IMR-90 (cell line): ENCODE measurements around the gene TEX35. TPM values are rescaled to one million over a fixed set of nuclear protein-coding genes. Genes with fewer than 3 reads are reported as not detected.

Experiments
- ATAC-seq: fragments of 200-7000 bp; cut with Tn5 transposase; 2 replicates; pipeline ENCODE4 v1.9.1; 2020; ENCODE audit warnings: low read depth, mild to moderate bottlenecking, moderate library complexity
- BruUV-seq: library from RNA; stranded (reverse); fragments of 400-500 nt; replicated peaks from 2 replicates; lab custom pipeline; 2021; lab: Mats Ljungman, UMichigan
- CTCF ChIA-PET: fragments of 300-600 bp; formaldehyde crosslinking; extraction: SDS; loops from one replicate; lab custom pipeline; 2021; ENCODE audit warnings: antibody characterized with exemption; lab: Yijun Ruan, JAX
- POLR2A ChIA-PET: fragments of 300-600 bp; sonication (Branson Sonifier 250); formaldehyde crosslinking; loops from one replicate; lab custom pipeline; 2022; ENCODE audit warnings: antibody characterized with exemption; ENCODE audit not compliant: unreplicated experiment; lab: Charles Lee
- DNase-seq: peaks from one replicate; pipeline ENCODE4 v3.0.0; 2013
- H2AFZ ChIP-seq: replicated peaks from 2 replicates; pipeline ENCODE3; 2013; ENCODE audit warnings: low read length, mild to moderate bottlenecking; ENCODE audit not compliant: poor library complexity
- H2AK5ac ChIP-seq: 2 replicates; pipeline ENCODE4 v1.6.1; 2013; ENCODE audit warnings: low read depth, low read length, inconsistent platforms
- H2AK9ac ChIP-seq: replicated peaks from 2 replicates; pipeline ENCODE3; 2013; ENCODE audit warnings: mild to moderate bottlenecking, low read depth, low read length, moderate library complexity; ENCODE audit not compliant: poor library complexity
- H2BK120ac ChIP-seq: 2 replicates; pipeline ENCODE4 v1.6.1; 2013; ENCODE audit warnings: low read depth, low read length, inconsistent platforms
- H2BK15ac ChIP-seq: 3 replicates; pipeline ENCODE4 v1.6.1; 2013; ENCODE audit warnings: low read depth, low read length, inconsistent platforms
- H2BK20ac ChIP-seq: 2 replicates; pipeline ENCODE4 v1.6.1; 2013; ENCODE audit warnings: low read depth, mild to moderate bottlenecking, inconsistent platforms, low read length, moderate library complexity
- H2BK5ac ChIP-seq: 2 replicates; pipeline ENCODE4 v1.6.1; 2013; ENCODE audit warnings: mild to moderate bottlenecking, low read depth, low read length, inconsistent platforms; ENCODE audit not compliant: poor library complexity, severe bottlenecking
- H3K14ac ChIP-seq: replicated peaks from 2 replicates; pipeline ENCODE4 v1.6.1; 2013; ENCODE audit warnings: low read depth, low read length, inconsistent platforms
- H3K18ac ChIP-seq: 2 replicates; pipeline ENCODE4 v1.6.1; 2013; ENCODE audit warnings: low read depth, low read length, control low read depth
- H3K23ac ChIP-seq: 2 replicates; pipeline ENCODE4 v1.6.1; 2013; ENCODE audit warnings: low read depth, low read length, inconsistent platforms
- H3K27ac ChIP-seq: 2 replicates; pipeline ENCODE4 v1.5.1; 2013; ENCODE audit warnings: mild to moderate bottlenecking, control low read depth, low read length; ENCODE audit not compliant: insufficient read depth
- H3K27me3 ChIP-seq: 2 replicates; pipeline ENCODE4 v1.6.1; 2013; ENCODE audit warnings: low read length; ENCODE audit not compliant: control insufficient read depth, insufficient read depth
- H3K36me3 ChIP-seq: 2 replicates; pipeline ENCODE4 v1.6.1; 2013; ENCODE audit warnings: low read length, mixed read lengths; ENCODE audit not compliant: control insufficient read depth, insufficient read depth
- H3K4ac ChIP-seq: 2 replicates; pipeline ENCODE4 v1.6.1; 2013; ENCODE audit warnings: low read depth, low read length, inconsistent platforms
- H3K4me1 ChIP-seq: 2 replicates; pipeline ENCODE4 v1.6.1; 2013; ENCODE audit warnings: low read length, mixed read lengths; ENCODE audit not compliant: control insufficient read depth, insufficient read depth
- H3K4me2 ChIP-seq: 2 replicates; pipeline ENCODE4 v1.6.1; 2013; ENCODE audit warnings: low read depth, mild to moderate bottlenecking, control low read depth, low read length, moderate library complexity
- H3K4me3 ChIP-seq: 2 replicates; pipeline ENCODE4 v1.5.1; 2013; ENCODE audit warnings: low read depth, mild to moderate bottlenecking, control low read depth, low read length, moderate library complexity; ENCODE audit not compliant: insufficient read depth
- H3K56ac ChIP-seq: 2 replicates; pipeline ENCODE4 v1.6.1; 2013; ENCODE audit warnings: low read length, inconsistent platforms; ENCODE audit not compliant: insufficient read depth; ENCODE audit errors: extremely low read depth
- H3K79me1 ChIP-seq, 2 experiments: 2 replicates each; pipeline ENCODE4 v1.6.1; 2013; ENCODE audit warnings: low read length in 2 of 2, inconsistent platforms in 1 of 2, low read depth in 1 of 2
- H3K9ac ChIP-seq: 2 replicates; pipeline ENCODE4 v1.6.1; 2013; ENCODE audit warnings: low read depth, low read length, control low read depth
- H3K9me1 ChIP-seq: 2 replicates; pipeline ENCODE4 v1.6.1; 2013; ENCODE audit warnings: low read length, inconsistent platforms; ENCODE audit not compliant: insufficient read depth
- H3K9me3 ChIP-seq: 2 replicates; pipeline ENCODE4 v1.6.1; 2013; ENCODE audit warnings: low read length; ENCODE audit not compliant: control insufficient read depth, insufficient read depth
- H4K20me1 ChIP-seq: 2 replicates; pipeline ENCODE4 v1.6.1; 2013; ENCODE audit warnings: low read length, inconsistent platforms; ENCODE audit not compliant: insufficient read depth
- H4K5ac ChIP-seq: 2 replicates; pipeline ENCODE4 v1.6.1; 2013; ENCODE audit warnings: mild to moderate bottlenecking, low read depth, low read length, control low read depth
- H4K8ac ChIP-seq, 2 experiments: 2 replicates each; pipeline ENCODE4 v1.6.1; 2013; ENCODE audit warnings: low read depth in 2 of 2, low read length in 2 of 2, control low read depth in 1 of 2, inconsistent platforms in 1 of 2
- H4K91ac ChIP-seq: 2 replicates; pipeline ENCODE4 v1.6.1; 2013; ENCODE audit warnings: low read depth, low read length, inconsistent platforms; ENCODE audit not compliant: insufficient read depth
- BHLHE40 ChIP-seq: fragments of 150-350 bp; IDR thresholded peaks from 2 replicates; pipeline ENCODE4 v1.6.1; 2016; ENCODE audit warnings: mild to moderate bottlenecking, low read depth, low read length
- CEBPB ChIP-seq: IDR thresholded peaks from 2 replicates; pipeline ENCODE4 v1.6.1; 2012; ENCODE audit warnings: low read depth, low read length, improper control_type of control experiment
- CHD1 ChIP-seq: IDR thresholded peaks from 2 replicates; pipeline ENCODE4 v1.6.1; 2012; ENCODE audit warnings: low read depth, low read length, improper control_type of control experiment
- CTCF ChIP-seq: conservative IDR thresholded peaks from 2 replicates; pipeline ENCODE4 v1.5.1; 2012; ENCODE audit warnings: mild to moderate bottlenecking, low read depth, low read length, improper control_type of control experiment
- ELK1 ChIP-seq: fragments of 150-350 bp; IDR thresholded peaks from 2 replicates; pipeline ENCODE4 v1.6.1; 2016; ENCODE audit warnings: low read depth, mild to moderate bottlenecking, low read length, moderate library complexity, borderline replicate concordance
- FOS ChIP-seq: fragments of 150-350 bp; IDR thresholded peaks from 2 replicates; pipeline ENCODE4 v1.6.1; 2016; ENCODE audit warnings: low read depth, low read length
- MAFK ChIP-seq: IDR thresholded peaks from 2 replicates; pipeline ENCODE4 v1.6.1; 2012; ENCODE audit warnings: low read depth, low read length, improper control_type of control experiment
- MAZ ChIP-seq: IDR thresholded peaks from 2 replicates; pipeline ENCODE4 v1.6.1; 2012; ENCODE audit warnings: low read depth, mild to moderate bottlenecking, low read length, improper control_type of control experiment, moderate library complexity, borderline replicate concordance
- MXI1 ChIP-seq: IDR thresholded peaks from 2 replicates; pipeline ENCODE4 v1.6.1; 2012; ENCODE audit warnings: low read depth, mild to moderate bottlenecking, low read length, moderate library complexity, borderline replicate concordance
- POLR2A ChIP-seq: IDR thresholded peaks from 2 replicates; pipeline ENCODE4 v1.6.1; 2012; ENCODE audit warnings: mild to moderate bottlenecking, low read depth, low read length
- RAD21 ChIP-seq: IDR thresholded peaks from 2 replicates; pipeline ENCODE4 v1.6.1; 2012; ENCODE audit warnings: low read length, improper control_type of control experiment
- RCOR1 ChIP-seq: IDR thresholded peaks from 2 replicates; pipeline ENCODE4 v1.6.1; 2012; ENCODE audit warnings: mild to moderate bottlenecking, low read length, improper control_type of control experiment; ENCODE audit not compliant: insufficient replicate concordance
- SMC3 ChIP-seq: fragments of 150-350 bp; IDR thresholded peaks from 2 replicates; pipeline ENCODE4 v1.6.1; 2016; ENCODE audit warnings: low read depth, mild to moderate bottlenecking, antibody characterized with exemption, low read length, moderate library complexity
- USF2 ChIP-seq: fragments of 150-350 bp; IDR thresholded peaks from 2 replicates; pipeline ENCODE4 v1.6.1; 2017; ENCODE audit warnings: mild to moderate bottlenecking, antibody characterized with exemption, low read length, low read depth
- WGBS, 2 experiments: methylation state at CpG; one replicate each; pipeline versions ENCODE4 v1.1.5 to v1.1.7; 2013; ENCODE audit warnings: missing lambda C conversion rate in 2 of 2; ENCODE audit not compliant: insufficient read length in 1 of 2; ENCODE audit errors: extremely low coverage in 2 of 2; 5-methylcytosine and 5-hydroxymethylcytosine counted together
- dilution Hi-C: fragments of 300-500 bp; cut with HindIII; formaldehyde crosslinking; loops from one replicate; pipeline ENCODE4 v1.14.3; 2018; ENCODE audit warnings: low sequenced_read_pairs; ENCODE audit not compliant: unreplicated experiment
- in situ Hi-C: fragments of 300-500 bp; cut with MboI; formaldehyde crosslinking; loops from 3 replicates; pipeline ENCODE4 v1.14.3; 2019; ENCODE audit warnings: low sequenced_read_pairs, inconsistent platforms, mixed read lengths
- intact Hi-C: fragments of 100-400 bp; cut with micrococcal nuclease; formaldehyde crosslinking; loops from 2 replicates; pipeline ENCODE4 v1.10.0; 2022
- polyA plus RNA-seq, 3 experiments: library from polyadenylated mRNA; depleted of rRNA; stranded (reverse); fragments of >200 nt; gene quantifications; 2 replicates each; pipeline ENCODE4 v1.2.3, GENCODE V29; 2012; ENCODE audit warnings: low replicate concordance in 1 of 3
- total RNA-seq: library from RNA; depleted of rRNA; stranded (reverse); fragments of >200 nt; gene quantifications from 2 replicates; pipeline ENCODE4 v1.2.3, GENCODE V29; 2012

Gene TEX35
- total and polyA plus RNA-seq, 2 of the 4 experiments (the other 2 are of a cell fraction), result 0.05 TPM; not detected in 1

- H4K20me1 ChIP-seq, result peaks cover 4% of the 10 kb centered on the region; the same call in 1 of the 2 replicates
- WGBS, 2 experiments, result 60% methylated on average over 2 of the region's 7 CpGs; no CpG with 5 or more reads in 1 of the 2 experiments
- H3K27ac ChIP-seq, result peak overlapping the region; percentile 6; the same call in 1 of the 2 replicates
- peak overlapping the region; percentile 82 for H2BK120ac ChIP-seq
- peaks cover 11 to 35% of the 10 kb centered on the region in 2 experiments for H3K79me1 ChIP-seq
- H3K27me3 ChIP-seq, result no peaks in the 10 kb centered on the region
- peak overlapping the region; percentile 54; the same call in 1 of the 3 replicates for H2BK15ac ChIP-seq
- H3K4me2 ChIP-seq, result peak overlapping the region; percentile 38; the same call in 1 of the 2 replicates
- CTCF ChIA-PET, result interaction anchor here (0.7 to 1.7 kb wide), 7 partner anchors 9 to 480 kb away, joined by 3 to 8 read pairs (median 4); no protein-coding TSS in a partner anchor
- no peaks in the 10 kb centered on the region for H3K9me3 ChIP-seq
- peaks cover 2% of the 10 kb centered on the region; the same call in 1 of the 2 replicates for H3K36me3 ChIP-seq
- H2AFZ ChIP-seq, result peak overlapping the region; percentile 19
- H3K4me3 ChIP-seq, result no peak overlapping the region
- H2AK5ac ChIP-seq, result peak overlapping the region; percentile 89; the same call in 1 of the 2 replicates
- H3K18ac ChIP-seq, result peak overlapping the region; percentile 27; the same call in 1 of the 2 replicates
- H2BK20ac ChIP-seq, result peak overlapping the region; percentile 73; the same call in 1 of the 2 replicates
- peak overlapping the region; percentile 57; the same call in 1 of the 2 replicates for H3K14ac ChIP-seq
- DNase-seq, result peak; percentile 94
- H3K9me1 ChIP-seq, result peaks cover 45% of the 10 kb centered on the region
- ATAC-seq, result peak; percentile 5
- H3K4me1 ChIP-seq, result peaks cover 49% of the 10 kb centered on the region
- intact Hi-C loops (loop anchor here (5.0 to 10.0 kb wide), 5 partner anchors 92 to 364 kb away; no protein-coding TSS in a partner anchor), dilution Hi-C loops (no loop called here), in situ Hi-C loops (loop anchor here (10.0 kb wide), 2 partner anchors 194 to 224 kb away; no protein-coding TSS in a partner anchor)
- no TSS peak for BruUV-seq
- H2AK9ac ChIP-seq, result no peak overlapping the region
- H4K91ac ChIP-seq, result peak overlapping the region; percentile 64; the same call in 1 of the 2 replicates
- no peak overlapping the region; the same call in 1 of the 2 replicates for H3K56ac ChIP-seq
- no peak overlapping the region; the same call in 1 of the 2 replicates for H3K9ac ChIP-seq
- peak overlapping the region; percentile 44 for H2BK5ac ChIP-seq
- peak overlapping the region; percentile 61; the same call in 1 of the 2 replicates for H3K23ac ChIP-seq
- H4K5ac ChIP-seq, result peak overlapping the region; percentile 33
- peak overlapping the region; percentile 87 for H3K4ac ChIP-seq
- POLR2A ChIA-PET, result interaction anchor here (0.7 kb wide), 2 partner anchors 35 to 462 kb away, joined by 3 read pairs; no protein-coding TSS in a partner anchor
- peak overlapping the region; percentile 64 to 75; a peak in 3 of 4 replicates for H4K8ac ChIP-seq
- TF ChIP-seq POLR2A (no peak), MXI1 (peak; percentile 72; the same call in 1 of the 2 replicates), CEBPB (no peak), RAD21 (0 out of 2 replicates have a peak, but pooled peaks have one; percentile 3), CTCF (no peak), CHD1 (no peak), ELK1 (no peak), FOS (peak; percentile 77), MAZ (peak; percentile 32; the same call in 1 of the 2 replicates), USF2 (no peak), RCOR1 (no peak), MAFK (no peak), SMC3 (no peak), BHLHE40 (peak; percentile 41; the same call in 1 of the 2 replicates)
These were observed 27.7 kb downstream of the TEX35 start for GRCh38 chr1:178540646-178541045.
